DMS153 treated with DMSO at 0.1 percent for 48 hours (cell line): ENCODE measurements around the gene SMC1B.
"Not testable (repeated sequence)": the region's sequence is repeated elsewhere in the genome, so short reads cannot be mapped to it uniquely, and the experiment has no call there.

ENCODE experiments used
- DNase-seq: peaks from one replicate; lab custom pipeline; 2025; ENCODE audit not compliant: unreplicated experiment; lab: John Stamatoyannopoulos, UW

Gene SMC1B

GRCh38 chr22:45413368-45414211, at the start of gene SMC1B, which contains the start of gene RIBC2:
Gene SMC1B (minus strand): TSS chr22:45413599. CDS start chr22:45413567, 32 bp downstream.
Gene RIBC2 (plus strand): TSS chr22:45413693. CDS start chr22:45413887, 194 bp downstream.
- DNase-seq: peak; percentile 87

GRCh38 chr22:45462034-45462655, 48.7 kb upstream of the SMC1B start:
- DNase-seq: peak; percentile 2

DNA sequence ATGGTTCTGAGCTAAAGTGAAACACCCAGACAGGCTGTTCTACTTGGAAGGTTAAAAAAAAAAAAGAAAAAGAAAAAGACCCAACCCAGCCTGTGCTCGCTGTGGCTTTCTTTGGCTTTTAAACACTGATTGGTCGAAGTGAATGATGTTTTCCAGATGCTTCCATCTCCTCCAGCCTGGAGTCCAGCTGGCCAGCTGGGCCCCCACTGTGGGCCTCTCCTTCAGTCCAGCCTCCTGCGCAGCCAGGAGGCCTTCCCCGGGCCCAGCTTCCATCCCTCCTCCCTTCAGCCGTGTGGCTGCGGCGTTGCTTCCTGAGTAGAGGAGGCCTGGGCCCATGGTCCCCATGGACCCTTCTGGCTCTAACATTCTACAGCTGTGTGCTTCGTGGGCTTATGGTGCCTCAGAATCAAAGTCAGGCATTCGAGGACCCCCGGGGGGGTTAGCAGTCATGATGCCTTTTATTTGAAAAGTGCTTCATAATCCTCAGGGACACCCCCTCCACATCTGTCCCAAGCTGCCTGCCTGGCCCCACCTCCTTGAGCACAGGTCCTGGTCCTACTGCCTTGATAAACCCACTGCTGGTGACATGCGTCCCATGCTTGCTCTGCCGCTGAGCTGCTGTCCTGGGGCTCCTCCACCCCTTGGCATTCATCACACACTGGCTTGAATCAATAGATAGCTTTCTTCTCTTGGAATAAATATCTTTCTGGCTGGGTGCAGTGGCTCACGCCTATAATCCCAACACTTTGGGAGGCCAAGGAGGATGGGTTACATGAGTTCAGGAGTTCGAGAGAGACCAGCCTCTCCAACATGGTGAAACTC, 47.1 kb upstream of the SMC1B start:
- DNase-seq: no peak

- no peak for DNase-seq
These were observed 45.8 kb upstream of the SMC1B start for GRCh38 chr22:45459235-45459634.

DNA sequence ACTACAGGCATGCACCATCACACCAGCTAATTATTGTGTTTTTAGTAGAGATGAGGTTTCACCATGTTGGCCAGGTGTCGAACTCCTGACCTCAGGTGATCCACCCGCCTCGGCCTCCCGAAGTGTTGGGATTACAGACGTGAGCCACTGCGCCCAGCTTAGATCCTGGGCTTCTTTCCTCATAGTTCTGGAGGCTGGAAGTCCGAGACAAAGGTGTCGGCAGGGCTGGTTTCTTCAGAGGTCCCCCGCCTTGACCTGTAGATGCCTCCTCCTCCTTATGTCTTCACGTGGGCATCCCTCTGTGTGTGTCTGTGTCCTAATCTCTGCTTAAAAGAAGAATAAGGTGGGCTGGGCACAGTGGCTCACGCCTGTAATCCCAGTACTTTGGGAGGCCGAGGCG, 45.1 kb upstream of the SMC1B start:
- DNase-seq: no peak

DNA sequence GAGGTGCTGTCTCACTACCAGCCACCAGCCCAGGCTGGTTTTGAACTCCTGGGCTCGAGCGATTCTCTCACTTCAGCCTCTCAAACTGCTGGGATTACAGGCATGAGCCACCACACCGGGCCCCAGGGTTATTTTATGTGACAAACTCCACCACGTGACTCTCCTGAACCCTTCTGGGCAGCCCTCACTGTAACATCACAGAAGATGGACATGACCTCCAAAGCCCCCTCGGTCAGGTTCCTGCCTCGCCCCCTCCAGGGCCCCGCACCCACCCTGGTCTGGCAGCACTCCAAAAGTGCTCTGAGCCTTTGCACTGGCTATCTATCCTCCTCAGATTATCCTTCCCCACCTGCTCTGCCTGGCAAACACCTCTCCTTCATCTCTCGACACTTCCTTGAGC, 43.4 kb upstream of the SMC1B start:
- DNase-seq: no peak

GRCh38 chr22:45455621-45456020, 42.2 kb upstream of the SMC1B start:
- no peak for DNase-seq

DNA sequence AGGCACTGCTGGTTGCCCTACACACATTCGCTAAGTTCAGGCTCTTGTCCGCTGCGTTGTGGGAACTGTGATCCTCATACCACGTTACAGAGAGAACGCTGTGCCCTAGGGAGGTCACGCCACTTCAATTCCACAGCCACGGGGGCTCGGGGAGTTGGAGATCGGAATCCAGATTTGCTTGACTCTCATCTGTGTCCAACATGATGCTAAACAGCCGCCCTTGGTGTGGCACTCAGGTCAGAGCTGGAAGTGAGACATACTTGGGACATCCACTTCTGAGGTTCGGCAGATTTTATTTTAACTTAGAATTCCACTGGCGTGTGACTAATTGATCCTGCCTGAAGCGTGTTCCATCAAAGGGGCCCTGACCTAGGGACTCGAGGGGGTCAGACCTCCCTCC, 41.8 kb upstream of the SMC1B start:
- no peak for DNase-seq

DNA sequence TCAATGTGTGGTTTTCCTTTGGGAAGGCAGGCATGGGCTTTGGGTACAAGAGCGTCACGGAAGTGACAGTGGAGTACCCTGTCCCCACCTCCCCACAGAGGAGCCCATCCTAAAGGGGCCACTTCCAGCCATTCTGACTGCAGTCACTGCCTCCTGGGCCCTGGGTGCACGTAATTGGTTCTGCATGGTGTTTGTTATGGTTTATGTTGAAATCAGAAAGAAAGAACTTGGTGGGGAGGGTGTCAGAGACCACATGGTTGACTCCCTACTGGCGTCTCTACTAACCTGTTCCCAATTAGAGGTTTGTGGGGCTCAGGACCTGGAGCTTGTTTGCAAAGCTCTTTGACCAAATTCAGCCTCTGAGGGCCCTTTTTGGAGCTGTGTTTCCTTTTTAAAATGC, 40.9 kb upstream of the SMC1B start:
- no peak for DNase-seq

GRCh38 chr22:45453764-45454163, 40.4 kb upstream of the SMC1B start:
- no peak for DNase-seq

DNA sequence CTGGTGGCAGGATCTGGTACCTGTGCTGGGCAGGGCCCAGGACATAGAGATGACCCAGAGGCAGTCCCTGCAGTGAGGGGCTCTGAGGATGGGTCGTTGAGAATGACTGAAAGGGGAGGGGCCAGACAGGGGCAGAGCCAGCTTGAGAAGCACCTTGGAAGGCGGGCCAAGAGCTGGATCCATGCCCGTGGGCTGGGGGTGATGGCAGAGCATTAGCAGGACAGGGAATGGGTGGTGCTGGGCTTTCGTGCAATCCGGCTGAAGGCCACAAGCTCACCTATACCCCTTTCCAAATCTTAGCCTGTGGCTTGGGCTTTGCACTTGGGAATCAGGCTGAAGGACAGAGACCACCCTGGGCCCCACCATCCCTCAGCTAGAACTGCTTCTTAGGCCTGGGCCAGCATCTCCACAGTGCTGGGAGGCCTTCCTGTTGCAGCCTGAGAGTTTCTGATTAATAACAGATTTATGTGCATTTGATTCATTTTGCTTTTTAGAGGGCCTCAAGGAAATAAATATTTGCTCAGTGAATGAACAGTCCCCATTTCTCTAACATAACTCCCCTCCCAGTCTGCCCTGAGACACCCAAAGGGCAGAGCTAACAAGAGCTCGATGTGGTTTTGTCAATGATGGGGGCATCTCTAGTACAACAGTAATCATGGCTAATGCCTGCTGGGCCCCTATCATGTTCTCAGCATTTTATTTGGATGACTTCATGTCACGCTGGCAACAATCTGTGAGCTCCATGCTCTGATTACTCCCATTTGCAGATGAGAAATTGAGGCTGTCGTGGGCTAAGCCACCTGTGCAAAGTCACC, 39.4 kb upstream of the SMC1B start:
- DNase-seq: no peak

DNA sequence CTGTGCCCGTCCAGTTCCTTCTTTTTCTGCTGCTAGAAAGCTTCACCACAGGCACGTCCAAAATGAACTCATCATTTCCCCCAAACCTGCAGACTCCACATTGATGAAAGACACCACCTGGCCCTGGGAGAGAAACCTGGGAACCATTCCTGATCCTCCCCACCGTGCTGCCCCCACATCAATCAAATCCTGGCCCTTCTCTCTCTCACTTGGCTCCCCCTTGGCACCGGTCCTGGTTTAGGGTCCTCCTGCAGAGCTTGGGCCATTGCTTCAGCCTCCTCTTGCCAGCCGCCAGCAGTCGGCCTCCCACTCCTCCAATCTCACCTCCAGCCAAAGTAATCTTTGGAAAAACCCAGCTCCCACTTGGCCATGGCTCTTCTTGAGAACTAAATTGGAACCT, 38.6 kb upstream of the SMC1B start:
- DNase-seq: no peak

GRCh38 chr22:45450921-45451651, 37.7 kb upstream of the SMC1B start:
- no peak for DNase-seq

DNA sequence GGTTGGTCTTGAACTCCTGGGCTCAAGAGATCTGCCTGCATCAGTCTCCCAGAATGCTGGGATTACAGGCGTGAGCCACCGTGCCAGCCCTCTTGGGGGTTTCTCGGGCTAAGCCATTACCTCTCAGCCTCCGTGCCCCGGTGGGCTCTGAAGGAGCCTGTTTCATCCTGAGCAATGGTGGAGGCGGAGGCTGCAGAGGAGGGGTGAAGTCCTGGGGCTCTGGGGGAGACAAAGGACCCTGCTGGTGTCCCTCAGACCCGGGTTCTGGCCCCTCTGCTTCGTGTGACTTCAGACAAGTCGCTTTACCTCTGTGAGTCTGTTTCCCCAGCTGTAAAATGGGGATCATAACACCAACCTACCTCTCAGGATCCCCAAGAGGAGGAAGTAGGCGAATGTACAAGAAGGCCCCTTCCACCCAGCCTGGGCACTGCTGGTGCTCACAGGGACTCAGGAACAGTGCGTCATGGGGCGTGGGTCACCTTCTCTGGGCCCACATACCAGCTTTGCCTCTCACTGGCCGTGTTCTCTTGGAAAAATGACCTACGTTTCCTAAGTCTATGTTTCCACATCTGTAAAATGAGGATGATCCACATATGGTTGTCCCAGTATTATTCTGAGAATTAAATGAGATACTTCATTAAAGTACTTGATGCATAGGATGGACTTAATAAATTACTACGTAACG, 36.8 kb upstream of the SMC1B start:
- no peak for DNase-seq

DNA sequence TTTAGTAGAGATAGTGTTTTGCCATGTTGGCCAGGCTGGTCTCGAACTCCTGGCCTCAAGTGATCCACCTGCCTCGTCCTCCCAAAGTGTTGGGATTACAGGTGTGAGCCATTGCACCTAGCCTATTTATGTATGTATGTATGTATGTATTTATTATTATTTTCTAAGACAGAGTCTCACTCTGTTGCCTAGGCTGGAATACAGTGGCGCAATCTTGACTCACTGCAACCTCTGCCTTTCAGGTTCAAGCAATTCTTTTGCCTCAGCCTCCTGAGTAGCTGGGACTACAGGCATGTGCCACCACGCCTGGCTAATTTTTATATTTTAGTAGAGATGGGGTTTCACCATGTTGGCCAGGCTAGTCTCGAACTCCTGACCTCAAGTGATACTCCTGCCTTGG, 36.0 kb upstream of the SMC1B start:
- DNase-seq: not testable (repeated sequence)

GRCh38 chr22:45448431-45448830, 35.0 kb upstream of the SMC1B start:
- DNase-seq: no peak

GRCh38 chr22:45447596-45447995, 34.2 kb upstream of the SMC1B start:
- not testable (repeated sequence) for DNase-seq

DNA sequence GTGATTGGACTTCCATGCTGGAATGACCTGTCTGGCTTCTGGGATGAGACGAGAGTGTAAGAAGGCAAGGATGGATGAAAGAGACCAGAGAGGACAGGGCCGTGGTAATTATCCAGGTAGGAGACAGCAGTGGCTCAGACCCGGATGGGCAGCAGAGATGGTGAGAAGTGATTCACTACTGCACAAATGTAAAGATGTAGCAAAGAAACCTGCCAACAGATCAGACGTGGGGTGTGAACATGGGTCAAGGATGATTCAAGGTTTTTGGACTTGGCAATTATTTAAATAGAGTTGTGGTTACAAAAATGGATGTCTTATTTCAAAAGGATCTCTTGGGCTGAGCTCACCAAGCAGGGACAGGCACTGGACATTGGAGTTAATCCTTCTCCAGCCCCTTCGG, 32.8 kb upstream of the SMC1B start:
- DNase-seq: no peak

GRCh38 chr22:45445031-45445710, 31.8 kb upstream of the SMC1B start:
- DNase-seq: no peak
